ENCODE data around the gene KRT2.
A peak's percentile ranks its signal among the peaks of the same experiment; 100 is the strongest.

Gene KRT2

GRCh38 chr12:52651726-52652261, at the start of gene KRT2:
KRT2 (minus strand) TSS chr12:52652211; CDS start chr12:52652142, 69 bp downstream.
- no peak for DNase-seq

- DNase-seq = no peak
These were observed 49.3 kb upstream of the KRT2 start for GRCh38 chr12:52701281-52701680.

GRCh38 chr12:52699960-52700359, 47.9 kb upstream of the KRT2 start:
- DNase-seq = no peak

GRCh38 chr12:52699373-52699772, 47.4 kb upstream of the KRT2 start:
- no peak for DNase-seq

- DNase-seq = no peak
These were observed 46.8 kb upstream of the KRT2 start for GRCh38 chr12:52698651-52699340.

GRCh38 chr12:52697058-52697582, 45.1 kb upstream of the KRT2 start:
- no peak for DNase-seq

GRCh38 chr12:52696588-52696987, 44.6 kb upstream of the KRT2 start:
- DNase-seq = no peak

GRCh38 chr12:52695039-52695438, 43.0 kb upstream of the KRT2 start:
- DNase-seq = no peak

- no peak for DNase-seq
These were observed 42.1 kb upstream of the KRT2 start for GRCh38 chr12:52694151-52694550.

GRCh38 chr12:52693261-52693660, 41.2 kb upstream of the KRT2 start:
- no peak for DNase-seq

- DNase-seq = no peak
These were observed 40.2 kb upstream of the KRT2 start for GRCh38 chr12:52692254-52692653.

GRCh38 chr12:52691841-52692150, 39.8 kb upstream of the KRT2 start:
- no peak for DNase-seq

GRCh38 chr12:52691076-52691840, 39.2 kb upstream of the KRT2 start:
- DNase-seq = no peak

GRCh38 chr12:52690351-52691075, 38.5 kb upstream of the KRT2 start:
- no peak for DNase-seq

GRCh38 chr12:52689936-52690335, 37.9 kb upstream of the KRT2 start:
- DNase-seq = no peak

GRCh38 chr12:52689239-52689638, 37.2 kb upstream of the KRT2 start:
- no peak for DNase-seq

- DNase-seq = no peak
These were observed 36.5 kb upstream of the KRT2 start for GRCh38 chr12:52688481-52688880.

GRCh38 chr12:52687497-52688385, 35.7 kb upstream of the KRT2 start:
- peak; percentile 50 for DNase-seq

GRCh38 chr12:52686756-52687487, 34.9 kb upstream of the KRT2 start:
- DNase-seq = no peak

GRCh38 chr12:52686063-52686462, 34.1 kb upstream of the KRT2 start:
- DNase-seq = no peak

GRCh38 chr12:52685406-52685890, 33.4 kb upstream of the KRT2 start:
- DNase-seq = no peak
